Activated T-helper 17 cell treated with anti-CD3 and anti-CD28 coated beads, Interleukin-2, amount 50 U/mL, for 72 hours (primary cell): ENCODE measurements around the gene TMEFF1. TPM values are rescaled to one million over a fixed set of nuclear protein-coding genes. Genes with fewer than 3 reads are reported as not detected.
A peak's percentile ranks its signal among the peaks of the same experiment; 100 is the strongest.
"Not testable (repeated sequence)": the region's sequence is repeated elsewhere in the genome, so short reads cannot be mapped to it uniquely, and the experiment has no call there.

Experiments
- ATAC-seq: fragments of 150-1000 bp; cut with Tn5 transposase; replicated peaks from 2 replicates; pipeline ENCODE4 v1.10.0; 2021; ENCODE audit warnings: mild to moderate bottlenecking, moderate library complexity
- H3K27ac Mint-ChIP-seq: one replicate; pipeline ENCODE4 v1.8.0; 2022; ENCODE audit warnings: mixed read lengths
- H3K27me3 Mint-ChIP-seq: one replicate; pipeline ENCODE4 v1.8.0; 2022; ENCODE audit warnings: mixed read lengths
- H3K36me3 Mint-ChIP-seq: one replicate; pipeline ENCODE4 v1.8.0; 2022; ENCODE audit warnings: low read depth, mild to moderate bottlenecking, mixed read lengths
- H3K4me1 Mint-ChIP-seq: one replicate; pipeline ENCODE4 v1.8.0; 2022; ENCODE audit warnings: mixed read lengths
- H3K4me3 Mint-ChIP-seq: one replicate; pipeline ENCODE4 v1.8.0; 2022; ENCODE audit warnings: mild to moderate bottlenecking, mixed read lengths
- H3K9me3 Mint-ChIP-seq: one replicate; pipeline ENCODE4 v1.8.0; 2022; ENCODE audit warnings: mixed read lengths
- total RNA-seq, 2 donors: library from RNA; stranded (reverse); gene quantifications; one replicate each; pipeline ENCODE4 v1.2.3, GENCODE V29; 2022

TMEFF1 gene
- total RNA-seq, 2 donors from 2014 or later, result 0.37 TPM; not detected in 1

DNA sequence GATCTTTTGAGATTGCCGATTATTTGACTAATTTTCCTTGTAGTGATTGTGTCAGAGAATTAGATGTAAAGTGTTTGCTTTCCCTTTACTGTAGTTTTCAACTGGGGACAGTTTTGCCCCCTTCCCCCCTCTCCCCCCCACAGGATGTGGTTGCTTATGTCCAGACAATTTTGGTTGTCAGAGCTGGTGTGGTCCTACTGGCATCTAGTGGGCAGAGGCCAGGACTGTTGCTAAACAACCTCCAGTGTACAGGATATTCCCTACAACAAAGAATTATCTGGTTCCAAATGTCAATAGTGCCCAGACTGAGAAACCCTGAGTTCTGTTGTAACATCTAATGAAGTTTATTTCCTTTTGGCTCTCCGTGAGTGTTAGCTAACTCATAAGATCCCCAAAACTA lies 20.0 kb downstream of the TMEFF1 start:
- H3K9me3 Mint-ChIP-seq, result no peaks in the 10 kb centered on the region
- H3K27ac Mint-ChIP-seq, result no peak overlapping the region
- no peaks in the 10 kb centered on the region for H3K27me3 Mint-ChIP-seq
- H3K4me3 Mint-ChIP-seq, result no peak overlapping the region
- H3K36me3 Mint-ChIP-seq, result no peaks in the 10 kb centered on the region
- no peaks in the 10 kb centered on the region for H3K4me1 Mint-ChIP-seq
- no peak for ATAC-seq

GRCh38 chr9:100498592-100498991 lies 25.6 kb downstream of the TMEFF1 start:
- Mint-ChIP-seq H3K36me3 (no peaks in the 10 kb centered on the region), H3K27ac (no peak overlapping the region), H3K4me1 (no peaks in the 10 kb centered on the region), H3K9me3 (no peaks in the 10 kb centered on the region), H3K27me3 (no peaks in the 10 kb centered on the region), H3K4me3 (no peak overlapping the region)
- no peak for ATAC-seq

DNA sequence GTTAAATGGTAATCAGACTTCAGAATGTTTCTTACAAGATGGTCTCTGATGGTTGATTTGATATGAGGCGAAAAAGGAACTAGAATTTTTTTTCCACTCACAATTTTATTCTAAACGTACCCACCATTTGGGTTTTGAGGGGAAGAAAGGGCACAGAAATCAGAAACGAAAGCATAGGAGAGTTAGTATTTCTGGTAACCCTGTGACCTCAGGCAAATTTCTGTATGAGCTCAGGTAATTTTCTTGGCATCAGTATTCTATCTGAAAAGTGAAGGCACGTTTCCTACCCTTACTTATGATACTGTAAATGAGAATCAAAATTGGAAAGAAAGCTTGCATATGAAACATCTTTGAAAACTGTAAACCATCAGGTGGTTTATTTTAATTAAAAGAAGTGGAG lies 26.5 kb downstream of the TMEFF1 start:
- ATAC-seq, result no peak
- Mint-ChIP-seq H3K27me3 (no peaks in the 10 kb centered on the region), H3K9me3 (no peaks in the 10 kb centered on the region), H3K4me1 (no peaks in the 10 kb centered on the region), H3K27ac (no peak overlapping the region), H3K4me3 (no peak overlapping the region), H3K36me3 (no peaks in the 10 kb centered on the region)

- no peaks in the 10 kb centered on the region for H3K9me3 Mint-ChIP-seq
- H3K4me1 Mint-ChIP-seq, result no peaks in the 10 kb centered on the region
- no peaks in the 10 kb centered on the region for H3K36me3 Mint-ChIP-seq
- no peak overlapping the region for H3K4me3 Mint-ChIP-seq
- no peaks in the 10 kb centered on the region for H3K27me3 Mint-ChIP-seq
- no peak overlapping the region for H3K27ac Mint-ChIP-seq
- no peak for ATAC-seq
Measured at GRCh38 chr9:100499866-100500265, 26.9 kb downstream of the TMEFF1 start.

DNA sequence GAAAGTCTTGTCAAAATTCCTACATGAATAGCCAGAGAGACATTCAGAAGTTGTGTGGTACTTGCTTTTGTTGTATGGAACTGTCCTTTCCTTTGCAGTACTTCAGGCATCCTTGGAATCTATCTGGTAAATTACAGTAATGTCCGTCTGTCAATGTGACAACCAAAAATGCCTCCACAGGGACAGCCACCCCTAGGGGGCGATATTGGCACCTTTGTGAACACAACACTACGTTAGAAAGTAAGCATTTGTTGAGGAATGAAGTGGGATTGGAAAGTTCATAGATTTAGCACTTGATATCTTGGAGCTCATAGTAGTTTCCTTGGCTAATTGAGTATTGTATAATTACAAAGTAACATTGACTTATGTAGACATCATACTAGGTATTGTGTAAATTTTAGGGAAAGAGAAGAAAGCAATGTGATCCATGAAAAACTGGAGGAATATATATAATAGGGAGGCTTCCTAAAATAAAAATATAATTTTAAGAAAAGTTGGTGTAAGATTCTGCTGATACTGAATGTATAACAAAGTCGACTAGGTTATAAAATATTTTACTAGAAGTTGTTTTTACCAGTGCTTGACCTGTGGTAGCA lies 32.7 kb downstream of the TMEFF1 start:
- H3K36me3 Mint-ChIP-seq, result no peaks in the 10 kb centered on the region
- ATAC-seq, result no peak
- H3K27ac Mint-ChIP-seq, result no peak overlapping the region
- no peaks in the 10 kb centered on the region for H3K27me3 Mint-ChIP-seq
- H3K4me1 Mint-ChIP-seq, result no peaks in the 10 kb centered on the region
- no peaks in the 10 kb centered on the region for H3K9me3 Mint-ChIP-seq
- no peak overlapping the region for H3K4me3 Mint-ChIP-seq

DNA sequence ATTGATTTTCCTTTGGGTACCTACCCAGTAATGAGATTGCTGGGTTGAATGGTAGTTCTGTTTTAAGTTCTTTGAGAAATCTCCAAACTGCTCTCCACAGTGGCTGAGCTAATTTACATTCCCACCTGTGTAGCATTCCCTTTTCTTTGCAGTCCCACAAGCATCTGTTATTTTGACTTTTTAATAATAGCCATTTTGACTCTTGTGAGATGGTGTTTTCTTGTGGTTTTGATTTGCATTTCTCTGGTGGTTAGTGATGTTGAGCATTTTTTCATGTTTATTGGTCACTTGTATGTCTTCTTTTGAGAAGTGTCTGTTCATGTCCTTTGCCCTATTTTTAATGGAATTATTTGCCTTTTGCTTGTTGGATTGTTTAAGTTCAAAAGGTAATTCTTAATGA lies 34.4 kb downstream of the TMEFF1 start:
- H3K4me3 Mint-ChIP-seq, H3K4me1 Mint-ChIP-seq, H3K27me3 Mint-ChIP-seq, H3K27ac Mint-ChIP-seq, ATAC-seq, H3K36me3 Mint-ChIP-seq, H3K9me3 Mint-ChIP-seq: not testable (repeated sequence)

GRCh38 chr9:100511205-100511604 lies 38.3 kb downstream of the TMEFF1 start:
- no peak overlapping the region for H3K4me3 Mint-ChIP-seq
- H3K36me3 Mint-ChIP-seq, result no peaks in the 10 kb centered on the region
- ATAC-seq, result no peak
- H3K27me3 Mint-ChIP-seq, result no peaks in the 10 kb centered on the region
- no peaks in the 10 kb centered on the region for H3K4me1 Mint-ChIP-seq
- H3K27ac Mint-ChIP-seq, result no peak overlapping the region
- no peaks in the 10 kb centered on the region for H3K9me3 Mint-ChIP-seq

DNA sequence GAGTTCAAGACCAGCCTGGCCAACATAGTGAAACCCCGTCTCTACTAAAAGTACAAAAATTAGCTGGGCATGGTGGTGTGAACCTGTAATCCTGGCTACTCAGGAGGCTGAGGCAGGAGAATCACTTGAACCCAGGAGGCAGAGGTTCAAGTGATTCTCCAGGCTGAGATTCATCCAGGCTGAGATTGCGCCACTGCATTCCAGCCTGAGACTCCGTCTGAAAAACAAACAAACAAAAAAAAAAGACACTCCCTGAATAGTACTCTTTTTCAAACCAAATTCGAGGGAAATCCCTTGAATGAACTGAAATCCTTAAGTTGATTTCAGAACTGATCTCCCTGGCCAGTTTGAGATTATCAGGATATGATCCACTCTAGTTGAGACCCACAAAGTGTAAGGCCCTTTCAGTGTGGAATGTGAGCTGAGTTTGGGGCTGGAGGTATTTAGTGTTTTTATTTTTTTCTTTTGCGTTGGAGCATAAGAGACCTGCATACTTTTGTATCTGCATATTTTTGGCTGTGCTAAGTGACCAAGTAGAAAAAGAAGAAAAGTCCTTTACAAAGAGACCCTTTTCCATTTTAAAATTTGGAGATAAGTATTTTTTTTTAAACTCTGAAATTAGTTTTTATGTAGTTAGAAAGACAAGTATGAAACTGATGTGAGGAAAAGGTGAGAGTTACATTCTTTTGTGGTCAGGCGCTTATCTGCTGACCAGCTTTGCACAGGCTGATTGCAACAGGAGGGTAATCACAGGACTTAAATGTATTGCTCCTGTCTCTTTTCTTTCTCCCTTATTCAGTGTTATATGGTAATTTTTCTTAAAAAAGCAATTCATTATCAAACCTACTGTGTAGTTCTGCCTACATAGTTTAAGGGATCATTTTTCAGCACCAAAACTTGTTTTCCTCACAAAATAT lies 42.9 kb downstream of the TMEFF1 start:
- H3K4me3 Mint-ChIP-seq, result no peak overlapping the region
- no peaks in the 10 kb centered on the region for H3K36me3 Mint-ChIP-seq
- H3K27me3 Mint-ChIP-seq, result no peaks in the 10 kb centered on the region
- H3K9me3 Mint-ChIP-seq, result no peaks in the 10 kb centered on the region
- no peaks in the 10 kb centered on the region for H3K4me1 Mint-ChIP-seq
- no peak overlapping the region for H3K27ac Mint-ChIP-seq
- ATAC-seq, result no peak

DNA sequence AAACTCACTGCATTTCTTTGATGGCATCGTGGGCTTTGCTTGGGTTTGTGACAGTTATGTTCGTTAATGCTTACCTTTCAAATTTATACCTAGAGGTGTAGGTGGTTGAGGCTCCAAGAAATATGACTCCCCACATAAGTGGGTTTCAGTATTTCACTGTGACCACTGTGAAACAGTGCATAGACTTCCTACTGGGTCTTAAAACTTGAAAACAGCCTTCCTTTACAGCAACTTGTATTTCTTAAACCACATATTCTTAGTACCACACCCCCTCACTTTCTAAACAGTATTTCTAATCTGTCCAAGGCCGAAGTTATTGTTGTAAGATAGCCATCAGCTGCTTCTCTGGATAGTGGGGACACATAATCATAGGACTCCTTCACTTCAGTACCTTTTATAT lies 48.3 kb downstream of the TMEFF1 start:
- Mint-ChIP-seq H3K9me3 (no peaks in the 10 kb centered on the region), H3K4me1 (no peaks in the 10 kb centered on the region)

DNA sequence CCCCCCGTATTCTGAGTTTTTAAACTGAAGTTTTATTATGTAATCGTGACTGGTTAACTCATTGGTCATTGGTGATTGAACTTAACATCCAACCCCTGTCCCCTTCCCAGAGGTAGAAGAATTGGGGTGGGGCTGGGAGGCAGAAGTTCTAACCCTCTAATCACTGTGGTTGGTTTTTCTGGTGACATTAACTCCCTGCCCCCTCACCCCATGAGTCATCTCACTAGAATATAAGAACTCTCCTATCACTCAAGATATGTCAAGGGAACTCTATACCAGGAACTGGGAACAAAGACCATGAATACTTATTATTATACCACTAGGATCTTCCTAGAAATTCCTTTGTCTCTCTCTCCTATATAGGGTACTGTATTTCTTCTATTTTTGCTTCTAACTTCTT lies 52.6 kb downstream of the TMEFF1 start:
- no peaks in the 10 kb centered on the region for H3K9me3 Mint-ChIP-seq
- H3K27me3 Mint-ChIP-seq, result no peaks in the 10 kb centered on the region
- H3K4me3 Mint-ChIP-seq, result no peak overlapping the region
- H3K4me1 Mint-ChIP-seq, result no peaks in the 10 kb centered on the region
- H3K27ac Mint-ChIP-seq, result no peak overlapping the region
- no peak for ATAC-seq
- H3K36me3 Mint-ChIP-seq, result no peaks in the 10 kb centered on the region

More for the DNA sequence above, 48.3 kb downstream of the TMEFF1 start:
- Mint-ChIP-seq H3K27ac (no peak overlapping the region), H3K4me3 (no peak overlapping the region), H3K27me3 (no peaks in the 10 kb centered on the region), H3K36me3 (no peaks in the 10 kb centered on the region)
- ATAC-seq, result peak; percentile 59

DNA sequence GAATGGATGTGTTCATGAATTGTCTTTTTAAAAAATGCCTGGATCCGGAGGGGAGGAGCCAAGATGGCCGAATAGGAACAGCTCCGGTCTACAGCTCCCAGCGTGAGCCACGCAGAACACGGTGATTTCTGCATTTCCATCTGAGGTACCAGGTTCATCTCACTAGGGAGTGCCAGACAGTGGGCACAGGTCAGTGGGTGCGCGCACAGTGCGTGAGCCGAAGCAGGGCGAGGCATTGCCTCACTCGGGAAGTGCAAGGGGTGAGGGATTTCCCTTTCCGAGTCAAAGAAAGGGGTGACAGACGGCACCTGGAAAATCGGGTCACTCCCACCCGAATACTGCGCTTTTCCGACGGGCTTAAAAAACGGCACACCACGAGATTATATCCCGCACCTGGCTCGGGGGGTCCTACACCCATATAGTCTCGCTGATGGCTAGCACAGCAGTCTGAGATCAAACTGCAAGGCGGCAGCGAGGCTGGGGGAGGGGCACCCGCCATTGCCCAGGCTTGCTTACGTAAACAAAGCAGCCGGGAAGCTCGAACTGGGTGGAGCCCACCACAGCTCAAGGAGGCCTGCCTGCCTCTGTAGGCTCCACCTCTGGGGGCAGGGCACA lies 54.3 kb downstream of the TMEFF1 start:
- not testable (repeated sequence) for H3K27me3 Mint-ChIP-seq, H3K9me3 Mint-ChIP-seq, H3K27ac Mint-ChIP-seq, H3K36me3 Mint-ChIP-seq, ATAC-seq, H3K4me1 Mint-ChIP-seq, H3K4me3 Mint-ChIP-seq

- H3K27ac Mint-ChIP-seq, result no peak overlapping the region
- H3K9me3 Mint-ChIP-seq, result no peaks in the 10 kb centered on the region
- H3K4me1 Mint-ChIP-seq, result no peaks in the 10 kb centered on the region
- H3K4me3 Mint-ChIP-seq, result no peak overlapping the region
- no peak for ATAC-seq
- no peaks in the 10 kb centered on the region for H3K27me3 Mint-ChIP-seq
- no peaks in the 10 kb centered on the region for H3K36me3 Mint-ChIP-seq
Measured at GRCh38 chr9:100534401-100534800, 61.5 kb downstream of the TMEFF1 start.

GRCh38 chr9:100540327-100540726 lies 67.4 kb downstream of the TMEFF1 start:
- Mint-ChIP-seq H3K9me3 (peaks cover 3% of the 10 kb centered on the region), H3K27ac (no peak overlapping the region), H3K4me3 (no peak overlapping the region), H3K36me3 (no peaks in the 10 kb centered on the region), H3K27me3 (no peaks in the 10 kb centered on the region), H3K4me1 (no peaks in the 10 kb centered on the region)
- no peak for ATAC-seq

DNA sequence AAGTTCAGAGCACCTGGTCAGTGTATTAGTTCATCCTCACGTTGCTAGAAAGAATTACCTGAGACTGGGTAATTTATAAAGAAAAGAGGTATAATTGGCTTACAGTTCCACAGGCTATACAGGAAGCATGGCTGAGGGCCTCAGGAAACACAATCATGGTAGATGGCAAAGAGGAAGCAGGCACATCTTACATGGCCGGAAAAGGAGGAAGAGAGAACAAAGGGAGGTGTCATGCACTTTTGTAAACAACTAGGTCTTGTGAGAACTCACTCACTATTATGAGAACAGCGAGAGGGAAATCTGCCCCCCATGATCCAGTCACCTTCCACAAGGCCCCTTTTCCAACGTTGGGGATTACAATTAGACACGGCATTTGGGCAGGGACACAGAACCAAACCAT lies 76.1 kb downstream of the TMEFF1 start:
- peaks cover 2% of the 10 kb centered on the region for H3K9me3 Mint-ChIP-seq
- no peak for ATAC-seq

GRCh38 chr9:100554935-100555401 lies 82.0 kb downstream of the TMEFF1 start:
- no peak overlapping the region for H3K27ac Mint-ChIP-seq
- no peaks in the 10 kb centered on the region for H3K9me3 Mint-ChIP-seq
- no peaks in the 10 kb centered on the region for H3K36me3 Mint-ChIP-seq
- H3K4me1 Mint-ChIP-seq, result no peaks in the 10 kb centered on the region
- no peak overlapping the region for H3K4me3 Mint-ChIP-seq
- no peak for ATAC-seq
- H3K27me3 Mint-ChIP-seq, result no peaks in the 10 kb centered on the region

More for the DNA sequence above, 76.1 kb downstream of the TMEFF1 start:
- Mint-ChIP-seq H3K4me3 (no peak overlapping the region), H3K4me1 (no peaks in the 10 kb centered on the region), H3K27ac (no peak overlapping the region), H3K27me3 (no peaks in the 10 kb centered on the region), H3K36me3 (no peaks in the 10 kb centered on the region)
